ENCODE data around the gene MTREX. TPM values are rescaled to one million over a fixed set of nuclear protein-coding genes. Genes with fewer than 3 reads are reported as not detected.

Gene MTREX
- total RNA-seq, 1 experiment from 2014 or later: 25.6 TPM

DNA sequence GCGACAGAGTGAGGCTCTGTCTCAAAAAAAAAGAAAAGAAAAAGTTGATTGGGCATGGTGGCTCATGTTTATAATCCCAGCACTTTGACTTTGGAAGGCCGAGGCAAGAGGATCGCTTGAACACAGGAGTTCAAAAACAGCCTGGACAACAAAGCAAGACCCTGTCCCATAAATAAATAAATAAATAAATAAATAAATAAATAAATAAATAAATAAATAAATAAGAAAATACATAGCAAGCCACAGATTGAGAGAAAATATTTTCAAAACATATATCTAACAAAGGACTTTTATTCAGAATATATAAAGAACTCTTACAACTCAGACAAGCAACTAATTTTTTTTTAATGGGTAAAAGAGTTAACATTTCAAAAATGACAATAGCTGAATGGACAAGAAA, 155.8 kb downstream of the MTREX start:
- intact Hi-C loops (cut with micrococcal nuclease): no loop called here
- Histone ChIP-seq H3K4me3 (ENCODE audit: low read length) (no peak overlapping the region), H3K36me3 (ENCODE audit: low read depth, low read length) (no peaks in the 10 kb centered on the region), H3K9ac (ENCODE audit: low read length) (no peak overlapping the region), H3K27ac (ENCODE audit: low read length) (no peak overlapping the region), H3K9me3 (ENCODE audit: low read length) (no peaks in the 10 kb centered on the region), H3K9me2 (replicated peaks; ENCODE audit: low read length) (no peaks in the 10 kb centered on the region), H2AFZ (ENCODE audit: low read length) (no peak overlapping the region), H3K27me3 (ENCODE audit: low read length) (no peaks in the 10 kb centered on the region), H3K4me1 (ENCODE audit: insufficient read depth, low read length) (no peaks in the 10 kb centered on the region), H4K20me1 (ENCODE audit: low read length) (no peaks in the 10 kb centered on the region), H3K79me2 (ENCODE audit: low read length) (no peaks in the 10 kb centered on the region), H3K4me2 (ENCODE audit: low read length) (no peak overlapping the region), H3F3A (ENCODE audit: low read length, unreplicated experiment) (no peaks in the 10 kb centered on the region)
- DNase-seq (no peak), ATAC-seq (no peak)
- BruUV-seq (replicated peaks): no TSS peak
- TF ChIP-seq EZH2phosphoT487 (IDR thresholded peaks at IDR 0.05; ENCODE audit: borderline replicate concordance, low read length): no peak
- TF ChIP-seq EZH2 (IDR thresholded peaks at IDR 0.05; ENCODE audit: low read length, unreplicated experiment): no peak
- TF ChIP-seq, protein P1, sequence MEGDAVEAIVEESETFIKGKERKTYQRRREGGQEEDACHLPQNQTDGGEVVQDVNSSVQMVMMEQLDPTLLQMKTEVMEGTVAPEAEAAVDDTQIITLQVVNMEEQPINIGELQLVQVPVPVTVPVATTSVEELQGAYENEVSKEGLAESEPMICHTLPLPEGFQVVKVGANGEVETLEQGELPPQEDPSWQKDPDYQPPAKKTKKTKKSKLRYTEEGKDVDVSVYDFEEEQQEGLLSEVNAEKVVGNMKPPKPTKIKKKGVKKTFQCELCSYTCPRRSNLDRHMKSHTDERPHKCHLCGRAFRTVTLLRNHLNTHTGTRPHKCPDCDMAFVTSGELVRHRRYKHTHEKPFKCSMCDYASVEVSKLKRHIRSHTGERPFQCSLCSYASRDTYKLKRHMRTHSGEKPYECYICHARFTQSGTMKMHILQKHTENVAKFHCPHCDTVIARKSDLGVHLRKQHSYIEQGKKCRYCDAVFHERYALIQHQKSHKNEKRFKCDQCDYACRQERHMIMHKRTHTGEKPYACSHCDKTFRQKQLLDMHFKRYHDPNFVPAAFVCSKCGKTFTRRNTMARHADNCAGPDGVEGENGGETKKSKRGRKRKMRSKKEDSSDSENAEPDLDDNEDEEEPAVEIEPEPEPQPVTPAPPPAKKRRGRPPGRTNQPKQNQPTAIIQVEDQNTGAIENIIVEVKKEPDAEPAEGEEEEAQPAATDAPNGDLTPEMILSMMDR (conservative IDR thresholded peaks at IDR 0.05; ENCODE audit: low read depth, low read length): no peak
- CTCF ChIA-PET: no interaction called here
- POLR2A ChIA-PET (ENCODE audit: unreplicated experiment): no interaction called here

DNA sequence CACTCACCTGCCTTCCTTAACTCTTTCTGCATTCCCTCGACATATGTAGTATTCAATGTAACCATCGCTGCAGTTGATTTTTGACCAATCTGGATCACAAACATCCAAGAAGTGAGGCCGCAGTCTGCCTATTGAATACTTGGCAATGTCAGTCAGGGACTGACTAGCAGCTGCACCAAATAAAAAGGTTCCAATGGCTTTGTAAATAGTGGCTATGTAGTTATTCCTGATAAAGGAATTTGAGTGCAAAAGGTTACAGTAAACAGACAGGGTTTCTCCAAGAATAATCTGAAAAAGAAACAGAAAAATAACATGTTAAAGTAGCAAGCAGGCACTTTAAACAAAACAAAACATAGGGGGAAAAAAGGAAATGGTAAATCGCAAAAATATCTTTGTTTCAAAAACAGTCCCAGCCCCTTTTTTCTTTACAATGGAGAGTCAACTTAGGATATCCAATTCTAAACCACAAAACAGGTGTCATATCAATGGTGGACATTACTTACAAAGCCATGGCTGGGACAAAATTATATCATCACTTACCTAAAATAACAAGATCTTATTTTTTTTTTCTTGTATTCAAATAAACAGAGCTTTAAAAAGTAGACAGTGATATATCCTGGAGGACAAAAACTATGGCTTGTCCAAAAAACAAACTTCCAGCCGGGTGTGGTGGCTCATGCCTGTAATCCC, 160.2 kb downstream of the MTREX start:
- no peaks in the 10 kb centered on the region for H3F3A ChIP-seq (ENCODE audit: low read length, unreplicated experiment)
- H3K9me3 ChIP-seq (ENCODE audit: low read length): no peaks in the 10 kb centered on the region
- ATAC-seq (no peak), DNase-seq (no peak)
- no peaks in the 10 kb centered on the region for H3K79me2 ChIP-seq (ENCODE audit: low read length)
- no peaks in the 10 kb centered on the region for H3K9me2 ChIP-seq (replicated peaks; ENCODE audit: low read length)
- no peak overlapping the region for H3K27ac ChIP-seq (ENCODE audit: low read length)
- no peak overlapping the region for H2AFZ ChIP-seq (ENCODE audit: low read length)
- TF ChIP-seq EZH2 (IDR thresholded peaks at IDR 0.05; ENCODE audit: low read length, unreplicated experiment): no peak
- TF ChIP-seq EZH2phosphoT487 (IDR thresholded peaks at IDR 0.05; ENCODE audit: borderline replicate concordance, low read length): no peak
- TF ChIP-seq, protein P1 (conservative IDR thresholded peaks at IDR 0.05; ENCODE audit: low read depth, low read length): no peak
- POLR2A ChIA-PET (ENCODE audit: unreplicated experiment): no interaction called here
- no peak overlapping the region for H3K4me3 ChIP-seq (ENCODE audit: low read length)
- H3K27me3 ChIP-seq (ENCODE audit: low read length): no peaks in the 10 kb centered on the region
- no peaks in the 10 kb centered on the region for H3K4me1 ChIP-seq (ENCODE audit: insufficient read depth, low read length)
- intact Hi-C loops (cut with micrococcal nuclease): no loop called here
- no peaks in the 10 kb centered on the region for H4K20me1 ChIP-seq (ENCODE audit: low read length)
- H3K9ac ChIP-seq (ENCODE audit: low read length): no peak overlapping the region
- no TSS peak for BruUV-seq (replicated peaks)
- CTCF ChIA-PET: no interaction called here
- H3K4me2 ChIP-seq (ENCODE audit: low read length): no peak overlapping the region
- no peaks in the 10 kb centered on the region for H3K36me3 ChIP-seq (ENCODE audit: low read depth, low read length)

DNA sequence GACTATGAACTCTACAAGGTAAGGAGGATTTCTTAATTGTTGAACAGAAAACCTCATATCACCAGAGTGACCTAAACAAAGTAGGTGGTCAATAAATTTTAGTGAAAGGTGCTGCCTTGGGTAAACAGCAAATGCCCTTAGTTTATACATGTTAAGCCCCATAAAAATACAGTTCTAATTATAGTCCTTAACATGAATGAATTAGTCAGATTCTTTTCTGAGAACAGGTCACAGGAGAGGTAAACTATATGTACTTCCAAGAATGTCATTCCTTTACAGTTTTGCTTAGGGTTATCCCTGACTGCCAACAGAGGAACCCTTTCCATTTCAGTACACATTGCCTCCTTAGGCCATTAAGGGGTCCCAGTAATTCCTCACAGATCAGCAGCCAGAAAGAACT, 162.1 kb downstream of the MTREX start:
- no peak overlapping the region for H2AFZ ChIP-seq (ENCODE audit: low read length)
- TF ChIP-seq, protein P1 (conservative IDR thresholded peaks at IDR 0.05; ENCODE audit: low read depth, low read length): no peak
- TF ChIP-seq EZH2phosphoT487 (IDR thresholded peaks at IDR 0.05; ENCODE audit: borderline replicate concordance, low read length) (no peak), EZH2 (IDR thresholded peaks at IDR 0.05; ENCODE audit: low read length, unreplicated experiment) (no peak)
- no peak for ATAC-seq
- no peak for DNase-seq
- H3K4me1 ChIP-seq (ENCODE audit: insufficient read depth, low read length): no peaks in the 10 kb centered on the region
- intact Hi-C loops (cut with micrococcal nuclease): no loop called here
- H3K27me3 ChIP-seq (ENCODE audit: low read length): no peaks in the 10 kb centered on the region
- no peaks in the 10 kb centered on the region for H3K9me2 ChIP-seq (replicated peaks; ENCODE audit: low read length)
- no peaks in the 10 kb centered on the region for H3F3A ChIP-seq (ENCODE audit: low read length, unreplicated experiment)
- no peak overlapping the region for H3K4me3 ChIP-seq (ENCODE audit: low read length)
- ChIA-PET CTCF (no interaction called here), POLR2A (ENCODE audit: unreplicated experiment) (no interaction called here)
- H3K27ac ChIP-seq (ENCODE audit: low read length): no peak overlapping the region
- H3K36me3 ChIP-seq (ENCODE audit: low read depth, low read length): no peaks in the 10 kb centered on the region
- H3K4me2 ChIP-seq (ENCODE audit: low read length): no peak overlapping the region
- no peaks in the 10 kb centered on the region for H3K79me2 ChIP-seq (ENCODE audit: low read length)
- H3K9ac ChIP-seq (ENCODE audit: low read length): no peak overlapping the region
- BruUV-seq (replicated peaks): no TSS peak
- no peaks in the 10 kb centered on the region for H3K9me3 ChIP-seq (ENCODE audit: low read length)
- H4K20me1 ChIP-seq (ENCODE audit: low read length): no peaks in the 10 kb centered on the region
